AG04450 (cell line): ENCODE results near the gene EFCAB5. TPM values are rescaled to one million over a fixed set of nuclear protein-coding genes. Genes with fewer than 3 reads are reported as not detected.
A peak's percentile ranks its signal among the peaks of the same experiment; 100 is the strongest.
"Not testable (repeated sequence)": the region's sequence is repeated elsewhere in the genome, so short reads cannot be mapped to it uniquely, and the experiment has no call there.

ENCODE experiments used
- CTCF ChIA-PET: fragments of 300-600, 350-600 bp; formaldehyde crosslinking; extraction: SDS; loops from one replicate; lab custom pipeline; 2022; ENCODE audit warnings: antibody characterized with exemption, inconsistent platforms; lab: Charles Lee
- POLR2A ChIA-PET: fragments of 350-600 bp; formaldehyde crosslinking; extraction: SDS; loops from one replicate; lab custom pipeline; 2021; ENCODE audit warnings: antibody characterized with exemption, inconsistent platforms; lab: Yijun Ruan, JAX
- DNase-seq: peaks from one replicate; pipeline ENCODE4 v3.0.0-alpha.2; 2011; ENCODE audit warnings: low read depth, low spot score
- H3K27ac ChIP-seq: one replicate; pipeline ENCODE4 v1.5.1; 2012; ENCODE audit warnings: low read depth, low read length, control low read depth
- H3K27me3 ChIP-seq: one replicate; pipeline ENCODE4 v1.6.0; 2012; ENCODE audit warnings: low read length; ENCODE audit not compliant: control insufficient read depth, insufficient read depth
- H3K4me3 ChIP-seq: 2 replicates; pipeline ENCODE4 v1.5.1; 2011; ENCODE audit warnings: mild to moderate bottlenecking, low read depth, low read length, control low read depth
- H3K9me3 ChIP-seq: 2 replicates; pipeline ENCODE4 v1.5.1; 2012; ENCODE audit warnings: low read length; ENCODE audit not compliant: control insufficient read depth, insufficient read depth
- polyA plus RNA-seq: library from polyadenylated mRNA; depleted of rRNA; stranded (reverse); fragments of >200 nt; gene quantifications from 2 replicates; pipeline ENCODE4 v1.2.3, GENCODE V29; 2011
- TF ChIP-seq, protein P1 (sequence below): IDR thresholded peaks from 2 replicates; pipeline ENCODE4 v1.5.1; 2011; ENCODE audit warnings: low read depth, low read length, control low read depth, inconsistent platforms

Gene EFCAB5
- polyA plus RNA-seq, 1 experiment, result 0.24 TPM

DNA sequence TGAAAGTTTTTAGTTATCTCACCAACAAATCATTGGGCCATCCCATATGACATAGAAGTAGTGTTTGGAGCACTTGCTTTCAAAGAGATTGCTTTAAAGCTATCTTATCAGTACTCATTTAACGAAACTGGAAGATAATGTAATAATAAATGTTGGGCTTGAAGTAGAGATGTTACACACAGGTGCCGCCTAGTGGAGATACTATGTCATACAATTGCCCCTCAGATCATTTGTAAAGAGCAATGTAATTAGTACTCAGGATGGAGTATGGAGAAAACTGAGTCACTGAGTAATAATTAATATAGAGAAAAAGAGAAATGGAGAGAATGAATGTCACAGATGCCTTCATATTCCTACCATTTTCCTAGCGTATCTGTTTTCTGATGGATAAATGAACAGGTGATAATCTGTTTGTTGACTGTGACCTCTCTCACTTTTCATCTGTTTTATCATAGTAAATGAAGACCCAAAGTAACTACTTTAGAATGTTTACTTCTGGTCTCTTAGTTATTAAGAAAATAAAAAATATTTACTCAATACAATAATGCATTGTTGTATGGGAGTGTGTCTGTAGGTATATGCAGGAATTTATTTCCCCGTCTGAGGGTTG lies 80.4 kb downstream of the EFCAB5 start:
- no peak overlapping the region for H3K27ac ChIP-seq
- H3K9me3 ChIP-seq, result no peaks in the 10 kb centered on the region
- ChIA-PET CTCF (interaction anchor here (0.6 to 4.0 kb wide), 38 partner anchors 8 to 441 kb away, joined by 3 to 31 read pairs (median 4); no protein-coding TSS in a partner anchor), POLR2A (no interaction called here)
- TF ChIP-seq, protein P1, sequence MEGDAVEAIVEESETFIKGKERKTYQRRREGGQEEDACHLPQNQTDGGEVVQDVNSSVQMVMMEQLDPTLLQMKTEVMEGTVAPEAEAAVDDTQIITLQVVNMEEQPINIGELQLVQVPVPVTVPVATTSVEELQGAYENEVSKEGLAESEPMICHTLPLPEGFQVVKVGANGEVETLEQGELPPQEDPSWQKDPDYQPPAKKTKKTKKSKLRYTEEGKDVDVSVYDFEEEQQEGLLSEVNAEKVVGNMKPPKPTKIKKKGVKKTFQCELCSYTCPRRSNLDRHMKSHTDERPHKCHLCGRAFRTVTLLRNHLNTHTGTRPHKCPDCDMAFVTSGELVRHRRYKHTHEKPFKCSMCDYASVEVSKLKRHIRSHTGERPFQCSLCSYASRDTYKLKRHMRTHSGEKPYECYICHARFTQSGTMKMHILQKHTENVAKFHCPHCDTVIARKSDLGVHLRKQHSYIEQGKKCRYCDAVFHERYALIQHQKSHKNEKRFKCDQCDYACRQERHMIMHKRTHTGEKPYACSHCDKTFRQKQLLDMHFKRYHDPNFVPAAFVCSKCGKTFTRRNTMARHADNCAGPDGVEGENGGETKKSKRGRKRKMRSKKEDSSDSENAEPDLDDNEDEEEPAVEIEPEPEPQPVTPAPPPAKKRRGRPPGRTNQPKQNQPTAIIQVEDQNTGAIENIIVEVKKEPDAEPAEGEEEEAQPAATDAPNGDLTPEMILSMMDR, result peak; percentile 87
- peak; percentile 13 for DNase-seq
- H3K4me3 ChIP-seq, result no peak overlapping the region
- no peaks in the 10 kb centered on the region for H3K27me3 ChIP-seq

DNA sequence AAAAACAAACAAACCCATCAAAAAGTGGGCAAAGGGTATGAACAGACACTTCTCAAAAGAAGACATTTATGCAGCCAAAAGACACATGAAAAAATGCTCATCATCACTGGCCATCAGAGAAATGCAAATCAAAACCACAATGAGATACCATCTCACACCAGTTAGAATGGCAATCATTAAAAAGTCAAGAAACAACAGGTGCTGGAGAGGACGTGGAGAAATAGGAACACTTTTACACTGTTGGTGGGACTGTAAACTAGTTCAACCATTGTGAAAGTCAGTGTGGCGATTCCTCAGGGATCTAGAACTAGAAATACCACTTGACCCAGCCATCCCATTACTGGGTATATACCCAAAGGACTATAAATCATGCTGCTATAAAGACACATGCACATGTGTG lies 83.9 kb downstream of the EFCAB5 start:
- H3K27ac ChIP-seq, DNase-seq, CTCF ChIA-PET, H3K9me3 ChIP-seq, H3K27me3 ChIP-seq, H3K4me3 ChIP-seq, POLR2A ChIA-PET: not testable (repeated sequence)

DNA sequence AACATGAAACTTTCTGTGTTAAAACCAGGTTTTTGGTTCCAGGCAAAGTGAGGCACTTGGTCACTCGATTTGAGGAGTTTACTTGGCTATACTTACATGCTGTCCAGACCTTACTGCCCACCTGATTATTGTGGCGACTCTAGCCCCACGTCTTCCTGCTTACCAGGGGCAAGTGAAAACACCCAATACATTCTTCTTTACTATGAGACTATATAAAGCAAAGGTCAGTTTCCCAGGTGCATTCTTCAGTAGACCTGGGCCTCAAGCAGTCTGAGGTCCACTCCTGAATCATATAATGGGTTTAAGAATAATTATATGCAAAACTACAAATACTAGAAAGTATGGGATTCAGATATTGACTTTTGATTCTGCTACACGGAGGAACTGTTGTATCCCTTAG lies 86.2 kb downstream of the EFCAB5 start:
- Histone ChIP-seq H3K27me3 (peaks cover 3% of the 10 kb centered on the region), H3K9me3 (no peaks in the 10 kb centered on the region), H3K27ac (no peak overlapping the region), H3K4me3 (no peak overlapping the region)
- TF ChIP-seq, protein P1, result no peak
- ChIA-PET CTCF (interaction anchor here (0.6 to 7.9 kb wide), 5 partner anchors 66 to 440 kb away, joined by 3 to 118 read pairs (median 4); no protein-coding TSS in a partner anchor), POLR2A (no interaction called here)
- DNase-seq, result no peak

DNA sequence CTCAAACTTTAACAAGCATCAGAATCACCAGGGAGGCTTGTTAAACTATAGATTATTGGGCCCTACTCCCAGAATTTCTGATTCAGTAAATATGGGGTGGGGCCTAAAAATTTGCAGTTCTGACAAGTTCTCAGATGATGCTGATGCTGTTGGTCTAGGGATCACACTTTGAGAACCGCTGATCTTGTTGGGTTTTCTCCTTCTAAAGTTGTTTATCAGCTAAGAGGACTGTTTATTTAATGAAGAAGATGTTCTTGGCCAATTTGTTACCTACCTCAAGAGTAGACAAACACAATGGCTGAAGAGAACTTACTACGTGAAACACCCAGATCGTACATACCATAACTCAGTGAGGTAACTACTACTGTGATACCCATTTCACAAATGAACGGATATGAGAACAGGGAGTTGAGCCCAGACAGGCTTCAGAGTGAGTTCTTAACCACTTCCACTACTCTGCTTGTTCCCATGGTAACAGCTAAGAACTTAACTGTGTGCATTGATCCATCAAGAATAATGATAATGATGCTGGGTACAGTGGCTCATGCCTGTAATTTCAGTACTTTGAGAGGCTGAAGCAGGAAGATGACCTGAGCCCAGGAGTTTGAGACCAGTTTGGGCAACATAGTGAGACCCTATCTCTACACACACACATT lies 89.9 kb downstream of the EFCAB5 start:
- ChIA-PET CTCF (interaction anchor here (2.5 to 7.9 kb wide), 2 partner anchors 10 to 63 kb away, joined by 10 to 118 read pairs; no protein-coding TSS in a partner anchor), POLR2A (no interaction called here)
- TF ChIP-seq, protein P1, result no peak
- no peaks in the 10 kb centered on the region for H3K9me3 ChIP-seq
- no peak for DNase-seq
- no peak overlapping the region for H3K27ac ChIP-seq
- no peak overlapping the region for H3K4me3 ChIP-seq
- H3K27me3 ChIP-seq, result peaks cover 3% of the 10 kb centered on the region

DNA sequence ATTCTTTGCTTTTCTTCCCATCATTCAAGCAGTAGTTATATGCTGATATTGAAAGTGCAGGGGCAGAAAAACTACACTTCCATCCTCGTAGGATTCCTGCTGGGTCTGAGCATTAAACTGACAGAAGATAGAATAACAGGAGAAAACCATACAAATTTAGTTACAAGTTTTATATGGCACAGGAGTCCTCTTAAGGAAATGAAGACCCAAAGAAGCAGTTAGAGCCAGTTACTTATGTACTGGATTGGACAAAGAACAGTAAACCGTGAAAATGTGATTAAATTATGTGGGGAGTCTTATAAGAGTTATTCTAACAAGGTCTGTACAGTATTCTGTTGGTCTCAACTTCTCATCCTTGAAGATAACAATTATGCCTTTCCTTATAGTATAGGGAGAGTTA lies 93.9 kb downstream of the EFCAB5 start:
- H3K27me3 ChIP-seq, result peaks cover 2% of the 10 kb centered on the region
- TF ChIP-seq, protein P1, result no peak
- ChIA-PET POLR2A (no interaction called here), CTCF (interaction anchor here (1.5 kb wide), 1 partner anchor 59 kb away, joined by 11 read pairs; no protein-coding TSS in a partner anchor)
- no peak for DNase-seq
- H3K4me3 ChIP-seq, result no peak overlapping the region
- no peak overlapping the region for H3K27ac ChIP-seq
- H3K9me3 ChIP-seq, result peaks cover 3% of the 10 kb centered on the region; the same call in 1 of the 2 replicates

DNA sequence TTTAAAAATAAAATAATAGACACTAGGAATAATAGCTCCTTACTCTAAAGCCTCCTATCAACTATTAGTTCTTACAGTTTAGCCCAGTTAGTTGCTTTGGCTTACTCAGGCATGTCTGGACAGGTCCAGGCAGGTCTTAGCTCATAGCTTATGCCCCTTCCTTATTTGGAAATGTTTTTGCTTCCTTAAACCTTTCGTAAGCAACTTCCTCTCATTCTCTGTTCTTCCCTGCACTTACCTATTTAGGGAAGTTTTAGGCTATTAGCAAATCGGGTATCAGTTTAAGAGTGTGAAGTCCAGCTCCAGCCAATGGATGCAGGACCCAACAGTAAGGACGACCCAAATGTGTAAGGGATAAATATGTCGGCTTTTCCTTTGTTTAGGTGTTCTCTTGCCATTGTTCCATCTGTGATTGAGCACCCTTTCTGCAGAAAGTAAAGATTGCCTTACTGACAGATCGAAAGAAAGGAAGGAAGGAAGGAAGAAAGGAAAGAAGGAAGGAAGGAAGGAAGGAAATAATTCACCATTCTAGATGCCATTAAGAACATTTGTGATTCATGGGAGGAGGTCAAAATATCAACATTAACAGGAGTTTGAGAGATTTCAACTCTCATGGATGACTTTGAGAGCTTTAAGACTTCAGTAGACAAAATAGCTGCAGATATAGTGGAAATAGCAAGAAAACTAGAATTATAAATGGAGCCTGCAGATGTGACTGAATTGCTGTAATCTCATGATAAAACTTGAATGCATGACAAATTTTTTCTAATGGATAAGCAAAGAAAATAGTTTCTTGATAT lies 99.5 kb downstream of the EFCAB5 start:
- DNase-seq, result peak; percentile 15
- H3K9me3 ChIP-seq, POLR2A ChIA-PET, H3K27ac ChIP-seq, H3K27me3 ChIP-seq, H3K4me3 ChIP-seq: not testable (repeated sequence)
- CTCF ChIA-PET, result interaction anchor here (0.6 to 4.0 kb wide), 3 partner anchors 12 to 110 kb away, joined by 3 to 16 read pairs (median 3); no protein-coding TSS in a partner anchor
